Measurements from ENCODE around the gene TRAPPC14. TPM values are rescaled to one million over a fixed set of nuclear protein-coding genes. Genes with fewer than 3 reads are reported as not detected.
A peak's percentile ranks its signal among the peaks of the same experiment; 100 is the strongest.

TRAPPC14 gene
- total RNA-seq, 4 donors from 2014 or later = 57.6 to 123 (median 69.8) TPM

- peak overlapping the region in 2 of 4 donors; percentile 98 to 99 for H3K27ac ChIP-seq
- TF ChIP-seq, protein P1, sequence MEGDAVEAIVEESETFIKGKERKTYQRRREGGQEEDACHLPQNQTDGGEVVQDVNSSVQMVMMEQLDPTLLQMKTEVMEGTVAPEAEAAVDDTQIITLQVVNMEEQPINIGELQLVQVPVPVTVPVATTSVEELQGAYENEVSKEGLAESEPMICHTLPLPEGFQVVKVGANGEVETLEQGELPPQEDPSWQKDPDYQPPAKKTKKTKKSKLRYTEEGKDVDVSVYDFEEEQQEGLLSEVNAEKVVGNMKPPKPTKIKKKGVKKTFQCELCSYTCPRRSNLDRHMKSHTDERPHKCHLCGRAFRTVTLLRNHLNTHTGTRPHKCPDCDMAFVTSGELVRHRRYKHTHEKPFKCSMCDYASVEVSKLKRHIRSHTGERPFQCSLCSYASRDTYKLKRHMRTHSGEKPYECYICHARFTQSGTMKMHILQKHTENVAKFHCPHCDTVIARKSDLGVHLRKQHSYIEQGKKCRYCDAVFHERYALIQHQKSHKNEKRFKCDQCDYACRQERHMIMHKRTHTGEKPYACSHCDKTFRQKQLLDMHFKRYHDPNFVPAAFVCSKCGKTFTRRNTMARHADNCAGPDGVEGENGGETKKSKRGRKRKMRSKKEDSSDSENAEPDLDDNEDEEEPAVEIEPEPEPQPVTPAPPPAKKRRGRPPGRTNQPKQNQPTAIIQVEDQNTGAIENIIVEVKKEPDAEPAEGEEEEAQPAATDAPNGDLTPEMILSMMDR (IDR thresholded peaks at IDR 0.05) = no peak
- no peak for TF ChIP-seq POLR2A (IDR thresholded peaks at IDR 0.05)
- no peaks in the 10 kb centered on the region for H3K36me3 ChIP-seq
- H3K9me3 ChIP-seq = no peaks in the 10 kb centered on the region
- no peak for DNase-seq
- H3K4me1 ChIP-seq = peaks cover 0 to 57% (median 11%) of the 10 kb centered on the region in 4 donors
- H3K4me3 ChIP-seq = no peak overlapping the region
- H3K27me3 ChIP-seq = no peaks in the 10 kb centered on the region
These were observed 29.9 kb downstream of the TRAPPC14 start for GRCh38 chr7:100128637-100128963.

- no peaks in the 10 kb centered on the region for H3K36me3 ChIP-seq
- peak; percentile 25 to 61 (median 57) for DNase-seq
- H3K4me1 ChIP-seq = peaks cover 0 to 57% (median 11%) of the 10 kb centered on the region in 4 donors
- H3K9me3 ChIP-seq = no peaks in the 10 kb centered on the region
- no peak for TF ChIP-seq POLR2A (IDR thresholded peaks at IDR 0.05)
- TF ChIP-seq, protein P1 (IDR thresholded peaks at IDR 0.05) = peak in 1 of 6 experiments; percentile 2
- H3K4me3 ChIP-seq = peak overlapping the region; percentile 65 to 97 (median 92)
- no peaks in the 10 kb centered on the region for H3K27me3 ChIP-seq
- peak overlapping the region; percentile 97 to 99 (median 98) for H3K27ac ChIP-seq
These were observed 30.5 kb downstream of the TRAPPC14 start for GRCh38 chr7:100127866-100128636.

- peak; percentile 92 to 96 (median 93) for DNase-seq
- Histone ChIP-seq H3K27me3 (no peaks in the 10 kb centered on the region), H3K4me3 (peak within 1 kb of the TSS; percentile 65 to 97 (median 92)), H3K27ac (peak within 1 kb of the TSS; percentile 97 to 99 (median 98)), H3K9me3 (no peaks in the 10 kb centered on the region), H3K36me3 (no peaks in the 10 kb centered on the region), H3K4me1 (peaks cover 0 to 53% (median 11%) of the 10 kb centered on the region in 4 donors)
- TF ChIP-seq, protein P1 (IDR thresholded peaks at IDR 0.05) = no peak
- peak; percentile 79 to 85 for TF ChIP-seq POLR2A (IDR thresholded peaks at IDR 0.05)
These were observed 31.3 kb downstream of the TRAPPC14 start, which contains the start of gene MBLAC1 for GRCh38 chr7:100126931-100127865. MBLAC1 (plus strand) TSS chr7:100126967; CDS start chr7:100127396, 429 bp downstream.

GRCh38 chr7:100126239-100126930 is 32.1 kb downstream of the TRAPPC14 start:
- peak in 1 of 3 donors; percentile 67 for DNase-seq
- Histone ChIP-seq H3K9me3 (no peaks in the 10 kb centered on the region), H3K27ac (peak overlapping the region; percentile 97 to 99 (median 98)), H3K27me3 (no peaks in the 10 kb centered on the region), H3K4me3 (peak overlapping the region; percentile 65 to 97 (median 92)), H3K36me3 (no peaks in the 10 kb centered on the region), H3K4me1 (peaks cover 0 to 45% (median 11%) of the 10 kb centered on the region in 4 donors)
- no peak for TF ChIP-seq POLR2A (IDR thresholded peaks at IDR 0.05)
- TF ChIP-seq, protein P1 (IDR thresholded peaks at IDR 0.05) = peak in 2 of 6 experiments; percentile 9 to 18
